Ishikawa (cell line): Measurements from ENCODE around the gene KCNK16.

Experiments
- CEBPB ChIP-seq: IDR thresholded peaks from 2 replicates; pipeline ENCODE4 v1.6.1; 2012
- CREB1 ChIP-seq: IDR thresholded peaks from 2 replicates; pipeline ENCODE4 v1.6.1; 2012; ENCODE audit warnings: low read depth
- EGR1 ChIP-seq: IDR thresholded peaks from 2 replicates; pipeline ENCODE4 v1.6.1; 2012
- EP300 ChIP-seq: IDR thresholded peaks from 2 replicates; pipeline ENCODE4 v1.6.1; 2012; ENCODE audit warnings: borderline replicate concordance
- FOXM1 ChIP-seq: IDR thresholded peaks from 2 replicates; pipeline ENCODE4 v1.6.1; 2012; ENCODE audit warnings: low read depth, borderline replicate concordance
- MAX ChIP-seq: IDR thresholded peaks from 2 replicates; pipeline ENCODE4 v1.6.1; 2012
- NFIC ChIP-seq: IDR thresholded peaks from 2 replicates; pipeline ENCODE4 v1.6.1; 2012
- RAD21 ChIP-seq: IDR thresholded peaks from 2 replicates; pipeline ENCODE4 v1.6.1; 2012; ENCODE audit warnings: low read depth
- REST ChIP-seq: IDR thresholded peaks from 2 replicates; pipeline ENCODE4 v1.6.1; 2012; ENCODE audit warnings: low read depth, mild to moderate bottlenecking
- TAF1 ChIP-seq: IDR thresholded peaks from 2 replicates; pipeline ENCODE4 v1.6.1; 2012; ENCODE audit warnings: low read depth, mild to moderate bottlenecking
- TCF12 ChIP-seq: IDR thresholded peaks from 2 replicates; pipeline ENCODE4 v1.6.1; 2012; ENCODE audit warnings: low read depth
- TEAD4 ChIP-seq: IDR thresholded peaks from 2 replicates; pipeline ENCODE4 v1.6.1; 2012
- USF1 ChIP-seq: IDR thresholded peaks from 2 replicates; pipeline ENCODE4 v1.6.1; 2012
- YY1 ChIP-seq: IDR thresholded peaks from 2 replicates; pipeline ENCODE4 v1.6.1; 2012; ENCODE audit warnings: low read depth
- ZBTB7A ChIP-seq: IDR thresholded peaks from 2 replicates; pipeline ENCODE4 v1.6.1; 2012; ENCODE audit warnings: low read depth

Gene KCNK16

GRCh38 chr6:39341352-39341751, 18.9 kb upstream of the KCNK16 start:
- TF ChIP-seq CREB1, result no peak

GRCh38 chr6:39339868-39340550, 17.5 kb upstream of the KCNK16 start:
- TF ChIP-seq EGR1 (no peak), USF1 (no peak), YY1 (no peak), REST (no peak), TCF12 (no peak), FOXM1 (no peak), RAD21 (no peak), CEBPB (no peak), MAX (no peak), TEAD4 (no peak)

- TF ChIP-seq CEBPB (no peak), TCF12 (no peak), MAX (no peak), EGR1 (no peak), CREB1 (no peak), YY1 (no peak), FOXM1 (no peak), USF1 (no peak), EP300 (no peak), ZBTB7A (no peak), REST (no peak), TAF1 (no peak), TEAD4 (no peak), RAD21 (no peak), NFIC (no peak)
These were observed 16.8 kb upstream of the KCNK16 start for GRCh38 chr6:39339096-39339867.

GRCh38 chr6:39338397-39338796, 15.9 kb upstream of the KCNK16 start:
- TF ChIP-seq FOXM1 (no peak), MAX (no peak), EP300 (no peak), TCF12 (no peak), TEAD4 (no peak)

GRCh38 chr6:39335780-39336545, 13.5 kb upstream of the KCNK16 start:
- TF ChIP-seq NFIC, result no peak
- TF ChIP-seq USF1, result no peak
- no peak for TF ChIP-seq CEBPB
- no peak for TF ChIP-seq YY1
- TF ChIP-seq EP300, result no peak
- TF ChIP-seq FOXM1, result no peak
- no peak for TF ChIP-seq ZBTB7A
- TF ChIP-seq TAF1, result no peak
- no peak for TF ChIP-seq REST
- no peak for TF ChIP-seq TCF12
- no peak for TF ChIP-seq MAX
